Subcutaneous adipose tissue (tissue), 4 donors: Measurements from ENCODE around the gene SH3PXD2A. TPM values are rescaled to one million over a fixed set of nuclear protein-coding genes. Genes with fewer than 3 reads are reported as not detected.

Source experiments
- CTCF ChIP-seq: fragments of 450-650 bp; IDR thresholded peaks from one replicate; pipeline ENCODE4 v1.5.1; 2016; ENCODE audit warnings: low read depth, mild to moderate bottlenecking, control low read depth, antibody characterized with exemption, moderate library complexity
- total RNA-seq, 4 donors: library from RNA; depleted of rRNA; stranded (reverse); fragments of >200 nt; gene quantifications; one replicate each; pipeline ENCODE4 v1.1.0, GENCODE V29; 2016

The SH3PXD2A gene
- total RNA-seq, 4 donors from 2014 or later = 13.0 to 23.6 (median 18.7) TPM

- no peak for TF ChIP-seq CTCF
Observed at GRCh38 chr10:103645141-103646054, 210.0 kb downstream of the SH3PXD2A start.

DNA sequence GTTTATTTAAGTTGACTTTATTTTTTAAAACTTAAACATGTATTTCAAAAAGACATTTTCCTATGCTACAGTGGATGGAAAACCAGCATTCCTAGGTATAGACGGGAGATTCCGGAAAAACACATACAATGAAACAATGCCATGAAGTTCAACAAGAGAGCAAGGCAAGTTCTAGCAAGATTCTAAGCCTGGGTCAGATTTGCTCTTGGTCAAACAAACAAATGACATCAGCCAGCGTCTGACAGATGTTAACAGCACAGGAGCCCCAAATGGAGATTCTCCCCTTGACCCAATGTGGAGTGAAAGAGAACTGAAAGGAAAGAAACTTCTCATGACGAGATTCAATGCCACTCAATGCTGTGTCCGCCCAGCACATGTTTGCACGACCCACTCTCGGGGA, 212.0 kb downstream of the SH3PXD2A start:
- TF ChIP-seq CTCF = no peak

GRCh38 chr10:103641326-103641725, 214.1 kb downstream of the SH3PXD2A start:
- no peak for TF ChIP-seq CTCF

DNA sequence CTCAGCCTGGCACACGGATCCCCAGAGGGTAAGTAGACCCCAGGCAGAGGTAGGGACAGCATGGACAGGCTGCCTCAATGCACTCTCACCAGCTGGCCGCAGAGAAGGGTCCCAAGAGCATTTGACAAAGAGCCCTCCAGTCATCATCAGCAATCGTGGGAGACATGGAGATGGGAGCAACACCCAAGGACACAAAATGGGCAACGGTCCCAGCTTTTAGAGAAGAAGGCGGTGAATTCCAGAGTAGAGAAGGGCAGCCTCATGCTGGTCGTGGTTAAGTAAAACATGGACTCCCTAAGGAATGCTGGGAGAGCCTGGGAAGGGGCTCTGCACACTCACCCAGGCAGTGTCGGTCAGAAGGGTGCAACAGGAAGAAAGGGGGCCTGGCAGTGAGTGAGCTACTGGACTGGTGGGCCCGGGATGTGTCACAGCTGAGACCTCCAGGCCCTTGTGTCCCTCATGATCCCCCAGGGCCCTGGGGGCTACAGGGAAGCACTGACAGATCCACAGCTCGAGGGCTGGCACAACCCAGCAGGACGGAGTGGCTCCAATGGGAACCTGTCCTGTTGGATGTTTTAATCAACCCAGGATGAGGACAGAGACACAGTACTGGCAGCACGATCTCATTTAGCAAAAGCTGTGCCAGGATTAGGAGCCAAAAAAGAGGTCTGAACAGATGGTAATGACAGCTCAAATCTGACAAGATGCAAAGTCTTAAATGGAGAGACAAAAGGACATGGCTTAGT, 214.8 kb downstream of the SH3PXD2A start:
- TF ChIP-seq CTCF = no peak

DNA sequence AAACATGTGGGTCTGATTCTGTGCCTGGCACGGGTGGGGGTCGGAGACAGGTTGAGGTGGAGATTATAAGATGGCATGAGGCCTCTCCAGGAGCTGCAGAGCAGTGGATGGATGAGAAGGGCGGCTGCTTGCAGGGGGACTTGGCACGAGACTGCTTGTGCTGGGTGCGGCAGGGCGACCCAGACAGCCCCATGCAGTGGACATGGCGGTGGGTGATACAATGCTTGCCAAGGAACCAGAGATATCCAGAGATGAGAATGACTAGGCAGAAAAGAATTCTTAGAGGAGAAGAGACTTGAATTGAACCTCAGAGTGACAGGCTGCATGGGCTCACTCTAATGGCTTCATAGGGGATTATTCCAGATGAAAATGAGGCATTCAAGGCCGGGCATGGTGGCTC, 216.4 kb downstream of the SH3PXD2A start:
- no peak for TF ChIP-seq CTCF

DNA sequence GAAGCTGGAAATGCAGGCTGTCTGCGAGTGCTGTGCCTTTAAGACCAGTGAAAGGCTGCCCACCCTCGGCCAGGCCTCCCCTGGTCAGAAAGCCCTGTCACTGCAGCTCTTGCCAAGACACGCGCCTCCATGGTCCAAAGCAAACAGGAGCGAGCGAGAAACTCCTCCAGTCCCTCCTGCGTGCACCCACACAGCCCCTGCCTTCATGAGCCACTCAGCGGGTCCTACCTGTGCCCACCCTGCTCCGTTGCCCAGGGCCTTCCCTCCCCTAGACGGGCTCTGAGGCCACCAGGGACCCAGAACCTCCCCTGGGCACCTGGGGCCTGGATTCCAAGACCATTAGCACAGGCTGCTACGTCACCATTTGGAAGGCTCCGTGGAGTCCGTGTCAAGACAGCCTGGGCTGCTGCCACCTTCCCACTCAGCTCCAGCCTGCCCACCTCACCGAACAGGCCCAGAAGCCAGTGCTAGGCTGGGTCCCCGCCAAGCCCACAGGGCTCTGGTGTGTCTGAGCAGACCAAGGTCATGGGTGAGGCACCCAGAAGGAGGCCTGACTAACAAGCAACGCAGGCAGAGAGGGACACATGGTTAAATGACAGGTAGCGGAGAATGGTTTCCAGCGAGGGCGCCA, 217.3 kb downstream of the SH3PXD2A start:
- TF ChIP-seq CTCF = no peak

GRCh38 chr10:103637011-103637410, 218.4 kb downstream of the SH3PXD2A start:
- TF ChIP-seq CTCF = no peak
